H1 (cell line): ENCODE data around the gene HAS3. TPM values are rescaled to one million over a fixed set of nuclear protein-coding genes. Genes with fewer than 3 reads are reported as not detected.

Experiments used
- CTCF ChIA-PET: fragments of 300-600 bp; sonication (Branson Sonifier 250); formaldehyde crosslinking; loops from one replicate; lab custom pipeline; 2021; ENCODE audit not compliant: partially characterized antibody; lab: Charles Lee
- POLR2A ChIA-PET: fragments of 300-600 bp; sonication (Branson Sonifier 250); formaldehyde crosslinking; loops from one replicate; lab custom pipeline; 2021; ENCODE audit warnings: inconsistent platforms; ENCODE audit not compliant: partially characterized antibody; lab: Charles Lee
- DNase-seq, 2 experiments: peaks; one replicate each; pipeline versions ENCODE4 v3.0.0 to v3.0.0-alpha.2; 2010 to 2022; ENCODE audit warnings: low spot score in 2 of 2, low read depth in 1 of 2, mixed read lengths in 1 of 2
- FAIRE-seq: peaks from 2 replicates; lab custom pipeline; 2011; peaks lifted over from hg19 to GRCh38; lab: Jason Lieb, UNC
- H2AFZ ChIP-seq: 2 replicates; pipeline ENCODE4 v1.8.1; 2012; ENCODE audit warnings: low read length, inconsistent platforms
- H2AK5ac ChIP-seq: 2 replicates; pipeline ENCODE4 v1.6.1; 2013; ENCODE audit warnings: low read depth, low read length
- H2BK120ac ChIP-seq: replicated peaks from 2 replicates; pipeline ENCODE3; 2013; ENCODE audit warnings: low read depth, low read length, inconsistent platforms
- H2BK12ac ChIP-seq: 2 replicates; pipeline ENCODE4 v1.6.1; 2013; ENCODE audit warnings: low read depth, low read length
- H2BK15ac ChIP-seq: 2 replicates; pipeline ENCODE4 v1.6.1; 2013; ENCODE audit warnings: low read length
- H2BK20ac ChIP-seq: 2 replicates; pipeline ENCODE4 v1.6.1; 2013; ENCODE audit warnings: low read length
- H2BK5ac ChIP-seq: 2 replicates; pipeline ENCODE4 v1.6.1; 2013; ENCODE audit warnings: low read depth, low read length
- H3K14ac ChIP-seq: 2 replicates; pipeline ENCODE4 v1.6.1; 2013; ENCODE audit warnings: inconsistent platforms; ENCODE audit not compliant: insufficient read length
- H3K18ac ChIP-seq: 2 replicates; pipeline ENCODE4 v1.6.1; 2013; ENCODE audit warnings: low read length; ENCODE audit errors: extremely low read depth
- H3K23ac ChIP-seq: 2 replicates; pipeline ENCODE4 v1.6.1; 2013; ENCODE audit warnings: inconsistent platforms; ENCODE audit not compliant: insufficient read length
- H3K23me2 ChIP-seq: 2 replicates; pipeline ENCODE4 v1.6.1; 2013; ENCODE audit warnings: low read depth, low read length
- H3K27ac ChIP-seq: 2 replicates; pipeline ENCODE4 v1.6.1; 2011; ENCODE audit warnings: low read depth, low read length, inconsistent platforms
- H3K27me3 ChIP-seq, 4 experiments: replicated peaks in 1 of 4; 1 replicate in 1 of 4; 2 replicates in 3 of 4; pipeline versions ENCODE4 v1.6.1 to v1.8.1; 2011 to 2013; ENCODE audit warnings: low read length in 3 of 4, mild to moderate bottlenecking in 3 of 4, inconsistent platforms in 2 of 4, mixed read lengths in 2 of 4, moderate library complexity in 1 of 4; ENCODE audit not compliant: control insufficient read depth in 3 of 4, insufficient read depth in 3 of 4; ENCODE audit errors: extremely low read depth in 1 of 4
- H3K36me3 ChIP-seq, 4 experiments: 2 replicates each; pipeline versions ENCODE4 v1.6.1 to v1.8.1; 2011 to 2013; ENCODE audit warnings: mild to moderate bottlenecking in 4 of 4, low read length in 3 of 4, moderate library complexity in 2 of 4, control low read depth in 1 of 4, inconsistent platforms in 1 of 4; ENCODE audit not compliant: insufficient read depth in 4 of 4, control insufficient read depth in 2 of 4
- H3K4ac ChIP-seq: replicated peaks from 2 replicates; pipeline ENCODE3; 2013; ENCODE audit warnings: low read length, low read depth, mixed read lengths, inconsistent platforms; ENCODE audit not compliant: insufficient read length
- H3K4me1 ChIP-seq, 4 experiments: replicated peaks in 1 of 4; 1 replicate in 1 of 4; 2 replicates in 3 of 4; pipeline versions ENCODE4 v1.6.1 to v1.8.1; 2011 to 2013; ENCODE audit warnings: low read length in 3 of 4, inconsistent platforms in 2 of 4, mixed read lengths in 1 of 4; ENCODE audit not compliant: insufficient read depth in 4 of 4, control insufficient read depth in 3 of 4
- H3K4me2 ChIP-seq, 2 experiments: 2 replicates each; pipeline versions ENCODE4 v1.6.1 to v1.8.1; 2011 to 2013; ENCODE audit warnings: low read depth in 2 of 2, low read length in 2 of 2, control low read depth in 1 of 2, inconsistent platforms in 1 of 2, mild to moderate bottlenecking in 1 of 2; ENCODE audit not compliant: insufficient read depth in 1 of 2
- H3K4me3 ChIP-seq, 4 experiments: fragments of 200-600, 300-600 bp in 1 of 4; sonication (generic), shearing (Covaris generic), sonication (Bioruptor Twin) in 1 of 4; 2 replicates each; pipeline versions ENCODE4 v1.5.1 to v1.8.1; 2011 to 2016; ENCODE audit warnings: low read length in 4 of 4, low read depth in 3 of 4, control low read depth in 2 of 4, inconsistent platforms in 2 of 4, mild to moderate bottlenecking in 2 of 4, mixed read lengths in 1 of 4, moderate library complexity in 1 of 4; ENCODE audit not compliant: insufficient read depth in 2 of 4; ENCODE audit errors: extremely low read depth in 1 of 4
- H3K56ac ChIP-seq: replicated peaks from 2 replicates; pipeline ENCODE3; 2013; ENCODE audit warnings: low read depth, mild to moderate bottlenecking, mixed read lengths, low read length, inconsistent platforms; ENCODE audit not compliant: insufficient read length
- H3K79me1 ChIP-seq: 2 replicates; pipeline ENCODE4 v1.6.1; 2013; ENCODE audit warnings: low read depth, low read length, control low read depth
- H3K79me2 ChIP-seq, 2 experiments: 2 replicates each; pipeline versions ENCODE4 v1.6.1 to v1.8.1; 2012 to 2013; ENCODE audit warnings: low read length in 2 of 2, mild to moderate bottlenecking in 2 of 2, inconsistent platforms in 1 of 2; ENCODE audit not compliant: insufficient read depth in 2 of 2, control insufficient read depth in 1 of 2
- H3K9ac ChIP-seq, 4 experiments: replicated peaks in 1 of 4; 1 replicate in 1 of 4; 2 replicates in 3 of 4; pipeline versions ENCODE4 v1.6.1 to v1.8.1; 2011 to 2013; ENCODE audit warnings: low read depth in 3 of 4, low read length in 3 of 4, control low read depth in 2 of 4, mild to moderate bottlenecking in 2 of 4, moderate library complexity in 2 of 4, inconsistent platforms in 1 of 4; ENCODE audit errors: extremely low read depth in 1 of 4
- H3K9me3 ChIP-seq, 2 experiments: 2 replicates each; pipeline versions ENCODE4 v1.6.1 to v1.8.1; 2012 to 2013; ENCODE audit warnings: mild to moderate bottlenecking in 2 of 2, moderate library complexity in 2 of 2, control low read depth in 1 of 2, inconsistent platforms in 1 of 2, low read depth in 1 of 2, low read length in 1 of 2, mixed read lengths in 1 of 2; ENCODE audit not compliant: insufficient read depth in 2 of 2
- H4K20me1 ChIP-seq, 2 experiments: replicated peaks in 1 of 2; 2 replicates each; pipeline versions ENCODE3 to v1.8.1; 2011 to 2013; ENCODE audit warnings: inconsistent platforms in 2 of 2, low read length in 2 of 2, mild to moderate bottlenecking in 1 of 2; ENCODE audit not compliant: insufficient read depth in 2 of 2, control insufficient read depth in 1 of 2
- H4K5ac ChIP-seq: 2 replicates; pipeline ENCODE4 v1.6.1; 2013; ENCODE audit warnings: low read length, low read depth, mixed read lengths, inconsistent platforms; ENCODE audit not compliant: insufficient read length
- H4K8ac ChIP-seq: 2 replicates; pipeline ENCODE4 v1.8.0; 2013; ENCODE audit warnings: mild to moderate bottlenecking, moderate library complexity, low read length, inconsistent platforms; ENCODE audit not compliant: insufficient read depth; ENCODE audit errors: extremely low read depth
- H4K91ac ChIP-seq: replicated peaks from 2 replicates; pipeline ENCODE3; 2013; ENCODE audit warnings: low read length, mixed read lengths, inconsistent platforms; ENCODE audit not compliant: insufficient read length
- ATF2 ChIP-seq: IDR thresholded peaks from 2 replicates; pipeline ENCODE4 v1.6.1; 2012; ENCODE audit warnings: low read length, inconsistent platforms
- CBX5 ChIP-seq: fragments of 300-800, 300-1000 bp; sonication (generic); IDR thresholded peaks from 2 replicates; pipeline ENCODE4 v1.7.1; 2016; ENCODE audit warnings: antibody characterized with exemption, low read length, low read depth
- CEBPB ChIP-seq: IDR thresholded peaks from 2 replicates; pipeline ENCODE4 v1.6.1; 2012; ENCODE audit warnings: low read depth, low read length
- CHD2 ChIP-seq: IDR thresholded peaks from 2 replicates; pipeline ENCODE4 v1.6.1; 2012; ENCODE audit warnings: low read length, improper control_type of control experiment
- HDAC6 ChIP-seq: IDR thresholded peaks from one replicate; pipeline ENCODE4 v1.7.1; 2012; ENCODE audit warnings: low read depth, mild to moderate bottlenecking, inconsistent platforms, low read length, moderate library complexity
- KDM4A ChIP-seq: IDR thresholded peaks from one replicate; pipeline ENCODE4 v1.7.1; 2012; ENCODE audit warnings: low read depth, mild to moderate bottlenecking, moderate library complexity, low read length, inconsistent platforms; ENCODE audit not compliant: severe bottlenecking
- RXRA ChIP-seq: IDR thresholded peaks from 2 replicates; pipeline ENCODE4 v1.6.1; 2011; ENCODE audit warnings: low read depth, mild to moderate bottlenecking, low read length, moderate library complexity; ENCODE audit not compliant: insufficient read depth
- SAP30 ChIP-seq: fragments of 300-600 bp; sonication (generic); IDR thresholded peaks from 2 replicates; pipeline ENCODE4 v1.7.1; 2012; ENCODE audit warnings: low read length, moderate library complexity, mild to moderate bottlenecking, inconsistent platforms; ENCODE audit not compliant: insufficient read depth, insufficient replicate concordance
- SIRT6 ChIP-seq: IDR thresholded peaks from one replicate; pipeline ENCODE4 v1.7.1; 2012; ENCODE audit warnings: low read length, inconsistent platforms
- SP2 ChIP-seq: IDR thresholded peaks from 2 replicates; pipeline ENCODE4 v1.6.1; 2012; ENCODE audit warnings: mild to moderate bottlenecking, low read length, inconsistent platforms
- SP4 ChIP-seq: IDR thresholded peaks from 2 replicates; pipeline ENCODE4 v1.6.1; 2012; ENCODE audit warnings: low read length, inconsistent platforms
- SUZ12 ChIP-seq: fragments of 200-600 bp; sonication (generic); IDR thresholded peaks from 2 replicates; pipeline ENCODE4 v1.6.1; 2012; ENCODE audit warnings: mild to moderate bottlenecking, inconsistent platforms, low read length, moderate library complexity, mixed read lengths
- WGBS, 2 experiments: shearing (Covaris generic) in 1 of 2; methylation state at CpG; one replicate each; pipeline versions ENCODE4 v1.1.6 to v1.1.7; 2013 to 2015; ENCODE audit warnings: low lambda C conversion rate in 2 of 2, mixed read lengths in 2 of 2, inconsistent platforms in 1 of 2, low coverage in 1 of 2, missing lambda C conversion rate in 1 of 2; ENCODE audit not compliant: insufficient replicate concordance in 2 of 2, insufficient coverage in 1 of 2, insufficient read length in 1 of 2; ENCODE audit errors: extremely low coverage in 1 of 2, missing lambda C conversion rate in 1 of 2; 5-methylcytosine and 5-hydroxymethylcytosine counted together
- polyA plus RNA-seq, 7 experiments: library from polyadenylated mRNA; depleted of rRNA in 3 of 7; stranded (reverse) in 5 of 7; unstranded in 2 of 7; fragments of >200 nt in 5 of 7; fragments of 200-250 nt in 2 of 7; gene quantifications; 1 replicate in 5 of 7; 2 replicates in 1 of 7; 4 replicates in 1 of 7; pipeline versions ENCODE4 v1.2.1 to v1.2.3, GENCODE V29; 2011 to 2013; ENCODE audit warnings: missing spikeins in 2 of 7, mixed read lengths in 2 of 7
- total RNA-seq: library from RNA; stranded (reverse); fragmentation: NEBNext Ultra II Directional; extraction: Animal tissue kit (Norgen Biotek cat#: 25700); gene quantifications from 2 replicates; pipeline ENCODE4 v1.2.1, GENCODE V29; 2021

HAS3 gene
- total and polyA plus RNA-seq, 2 of the 8 experiments (the other 6 are each of a cell fraction or from before 2014, with no cell fraction given), result 32.1 to 69.6 TPM

GRCh38 chr16:69141014-69141413, 35.6 kb downstream of the HAS3 start:
- Histone ChIP-seq H3K4me3 (no peak overlapping the region), H2BK5ac (no peak overlapping the region), H2AK5ac (no peak overlapping the region), H2BK15ac (no peak overlapping the region), H4K91ac (no peak overlapping the region), H2BK20ac (no peak overlapping the region), H3K23ac (no peak overlapping the region), H3K18ac (no peak overlapping the region), H3K4me1 (no peaks in the 10 kb centered on the region), H2BK120ac (no peak overlapping the region), H3K79me2 (peaks cover 0 to 26% of the 10 kb centered on the region in 2 experiments; a peak in 2 of 4 replicates), H4K5ac (no peak overlapping the region), H4K8ac (no peak overlapping the region), H2BK12ac (no peak overlapping the region), H3K9me3 (no peaks in the 10 kb centered on the region), H3K56ac (no peak overlapping the region), H3K36me3 (peaks cover 33 to 84% (median 72%) of the 10 kb centered on the region in 4 experiments), H3K27me3 (no peaks in the 10 kb centered on the region), H3K4me2 (no peak overlapping the region), H4K20me1 (peaks cover 4 to 5% of the 10 kb centered on the region in 2 experiments), H3K9ac (no peak overlapping the region), H3K27ac (no peak overlapping the region), H3K14ac (no peak overlapping the region), H3K23me2 (no peaks in the 10 kb centered on the region), H2AFZ (no peak overlapping the region), H3K4ac (no peak overlapping the region), H3K79me1 (no peaks in the 10 kb centered on the region; the same call in 1 of the 2 replicates)
- FAIRE-seq (no peak), DNase-seq (no peak)
- ChIA-PET CTCF (interaction anchor here (0.6 to 1.4 kb wide), 5 partner anchors 10 to 148 kb away, joined by 3 to 6 read pairs (median 3); no protein-coding TSS in a partner anchor), POLR2A (interaction anchor here (0.6 to 1.7 kb wide), 3 partner anchors 8 to 353 kb away, joined by 3 to 4 read pairs (median 3); partner anchors contain the start of genes CHTF8 and UTP4)
- 90% methylated on average over 5 of the region's 5 CpGs; no CpG with 5 or more reads in 1 of the 2 experiments for WGBS, 2 experiments
- TF ChIP-seq SIRT6 (no peak), KDM4A (no peak), RXRA (no peak), HDAC6 (no peak), SUZ12 (no peak), CHD2 (no peak), ATF2 (no peak), SP4 (no peak), CBX5 (no peak), SAP30 (no peak), CEBPB (no peak), SP2 (no peak)
